Spleen (tissue), 3 donors: Measurements from ENCODE around the gene TMPRSS4.

Experiments
- POLR2A ChIP-seq, 3 donors: fragments of 450-650 bp; IDR thresholded peaks; one replicate each; pipeline ENCODE4 v1.5.1; 2017; ENCODE audit warnings: antibody characterized with exemption in 3 of 3, mild to moderate bottlenecking in 1 of 3
- POLR2AphosphoS5 ChIP-seq, 3 donors: sonication (generic); formaldehyde crosslinking; IDR thresholded peaks; one replicate each; pipeline ENCODE4 v1.5.1; 2017; ENCODE audit warnings: antibody characterized with exemption in 3 of 3

GRCh38 chr11:118169300-118170140 lies 92.6 kb downstream of the TMPRSS4 start:
- TF ChIP-seq POLR2A (IDR thresholded peaks at IDR 0.05) (no peak), POLR2AphosphoS5 (IDR thresholded peaks at IDR 0.05) (no peak)
